K562 (cell line): ENCODE measurements around the gene VPS26A. TPM values are rescaled to one million over a fixed set of nuclear protein-coding genes. Genes with fewer than 3 reads are reported as not detected.

ENCODE experiments used
- CAMTA2 ChIP-seq: fragments of 250-450 bp; sonication (Bioruptor Pico); conservative IDR thresholded peaks from 2 replicates; pipeline ENCODE4 v1.5.1; 2022
- CC2D1A ChIP-seq: fragments of 450-650 bp; IDR thresholded peaks from 2 replicates; pipeline ENCODE4 v1.6.1; 2017; ENCODE audit warnings: mild to moderate bottlenecking
- CREM ChIP-seq: IDR thresholded peaks from 2 replicates; pipeline ENCODE4 v1.6.1; 2014; ENCODE audit warnings: antibody characterized with exemption, low read depth
- FIP1L1 ChIP-seq: fragments of 200-400 bp; formaldehyde crosslinking; IDR thresholded peaks from 2 replicates; pipeline ENCODE4 v1.6.1; 2018; ENCODE audit warnings: mild to moderate bottlenecking, low read depth, low read length; ENCODE audit not compliant: poor library complexity, severe bottlenecking
- HES1 ChIP-seq: fragments of 450-650 bp; IDR thresholded peaks from 2 replicates; pipeline ENCODE4 v1.6.1; 2016; ENCODE audit warnings: low read depth, mild to moderate bottlenecking, moderate library complexity
- HNRNPH1 ChIP-seq: fragments of 200-400 bp; formaldehyde crosslinking; optimal IDR thresholded peaks from 2 replicates; pipeline ENCODE3; 2017; ENCODE audit warnings: low read depth, mild to moderate bottlenecking, low read length, moderate library complexity
- HNRNPLL ChIP-seq: fragments of 200-400 bp; formaldehyde crosslinking; IDR thresholded peaks from 2 replicates; pipeline ENCODE4 v1.6.1; 2017; ENCODE audit warnings: low read length, low read depth, mild to moderate bottlenecking; ENCODE audit not compliant: poor library complexity, severe bottlenecking
- ID3 ChIP-seq, 2 experiments: fragments of 250-450 bp in 1 of 2; fragments of 450-650 bp in 1 of 2; sonication (Bioruptor Pico) in 1 of 2; IDR thresholded peaks; 2 replicates each; pipeline versions ENCODE4 v1.6.1 to v1.8.0; 2016 to 2021; ENCODE audit warnings: mild to moderate bottlenecking in 2 of 2, moderate library complexity in 2 of 2, missing compliant biosample characterization in 1 of 2, missing genetic modification characterization in 1 of 2
- MAFF ChIP-seq: IDR thresholded peaks from 2 replicates; pipeline ENCODE4 v1.6.1; 2012; ENCODE audit warnings: low read length, improper control_type of control experiment
- MEF2D ChIP-seq: conservative IDR thresholded peaks from 2 replicates; pipeline ENCODE4 v1.6.1; 2016; ENCODE audit warnings: low read depth, missing genetic modification characterization, missing compliant biosample characterization
- MTA3 ChIP-seq: fragments of 450-650 bp; formaldehyde crosslinking; IDR thresholded peaks from 2 replicates; pipeline ENCODE4 v1.6.1; 2017; ENCODE audit warnings: mild to moderate bottlenecking, borderline replicate concordance
- OTX1 ChIP-seq: fragments of 450-650 bp; formaldehyde crosslinking; IDR thresholded peaks from 2 replicates; pipeline ENCODE4 v1.4.0; 2022; ENCODE audit warnings: mild to moderate bottlenecking
- PATZ1 ChIP-seq: fragments of 250-450 bp; sonication (Bioruptor Pico); IDR thresholded peaks from 2 replicates; pipeline ENCODE4 v1.5.0; 2020; ENCODE audit warnings: mild to moderate bottlenecking, borderline replicate concordance
- RAD21 ChIP-seq, 2 experiments: fragments of 250-450 bp in 1 of 2; fragments of 450-650 bp in 1 of 2; sonication (Bioruptor Pico) in 1 of 2; formaldehyde crosslinking in 1 of 2; IDR thresholded peaks in 1 of 2; conservative IDR thresholded peaks in 1 of 2; 2 replicates each; pipeline versions ENCODE4 v1.4.0 to v1.8.0; 2020 to 2022; ENCODE audit warnings: mild to moderate bottlenecking in 2 of 2, moderate library complexity in 1 of 2
- RBFOX2 ChIP-seq: fragments of 200-400 bp; formaldehyde crosslinking; IDR thresholded peaks from 2 replicates; pipeline ENCODE4 v1.6.1; 2017; ENCODE audit warnings: low read depth, mild to moderate bottlenecking, low read length, moderate library complexity
- RBM15 ChIP-seq: fragments of 200-400 bp; formaldehyde crosslinking; IDR thresholded peaks from 2 replicates; pipeline ENCODE4 v1.6.1; 2018; ENCODE audit warnings: mild to moderate bottlenecking, low read length, moderate library complexity; ENCODE audit not compliant: insufficient read depth
- RBM39 ChIP-seq: fragments of 200-400 bp; formaldehyde crosslinking; optimal IDR thresholded peaks from 2 replicates; pipeline ENCODE3; 2018; ENCODE audit warnings: low read depth, low read length
- TCF7L2 ChIP-seq: fragments of 150-350 bp; IDR thresholded peaks from 2 replicates; pipeline ENCODE4 v1.6.1; 2016; ENCODE audit warnings: low read depth, mild to moderate bottlenecking, low read length, moderate library complexity
- TEAD1 ChIP-seq, 2 experiments: fragments of 450-650 bp in 1 of 2; sonication (generic) in 1 of 2; formaldehyde crosslinking; IDR thresholded peaks; 2 replicates each; pipeline versions ENCODE4 v1.4.0 to v1.8.0; 2020 to 2022; ENCODE audit warnings: mild to moderate bottlenecking in 2 of 2, missing genetic modification reagents in 1 of 2
- TGIF2 ChIP-seq: sonication (generic); formaldehyde crosslinking; IDR thresholded peaks from 2 replicates; pipeline ENCODE4 v1.8.1; 2022; ENCODE audit warnings: mild to moderate bottlenecking, missing genetic modification reagents, moderate library complexity
- ZEB2 ChIP-seq: fragments of 450-650 bp; IDR thresholded peaks from 2 replicates; pipeline ENCODE4 v1.6.1; 2016
- ZNF124 ChIP-seq: sonication (generic); formaldehyde crosslinking; IDR thresholded peaks from 2 replicates; pipeline ENCODE4 v1.8.1; 2022; ENCODE audit warnings: missing genetic modification reagents
- ZNF134 ChIP-seq: fragments of 250-450 bp; sonication (Bioruptor Pico); conservative IDR thresholded peaks from 2 replicates; pipeline ENCODE4 v1.4.0; 2020
- ZNF584 ChIP-seq: fragments of 200-800 bp; sonication (Bioruptor generic); IDR thresholded peaks from 2 replicates; pipeline ENCODE4 v1.6.1; 2016; ENCODE audit warnings: low read depth, mild to moderate bottlenecking, missing genetic modification characterization, missing compliant biosample characterization
- ZNF668 ChIP-seq: fragments of 250-450 bp; sonication (Bioruptor Pico); IDR thresholded peaks from 2 replicates; pipeline ENCODE4 v1.8.0; 2022; ENCODE audit warnings: mild to moderate bottlenecking, inconsistent platforms
- ZNF780A ChIP-seq: fragments of 250-450 bp; sonication (Bioruptor Pico); IDR thresholded peaks from 2 replicates; pipeline ENCODE4 v1.5.0; 2021; ENCODE audit warnings: mild to moderate bottlenecking
- polyA plus RNA-seq, 8 experiments: library from polyadenylated mRNA; depleted of rRNA in 4 of 8; stranded (reverse) in 5 of 8; unstranded in 3 of 8; fragments of >200 nt; fragmentation: Nextera tagmentation in 2 of 8; fragmentation: Illumina TruSeq in 1 of 8; extraction: Ambion mirVana in 2 of 8; extraction: Trizol in 1 of 8; gene quantifications; 2 replicates each; pipeline versions ENCODE4 v1.2.1 to v1.2.3, GENCODE V29; 2011 to 2014; ENCODE audit warnings: inconsistent platforms in 1 of 8, missing spikeins in 1 of 8
- total RNA-seq, 7 experiments: library from RNA; depleted of rRNA in 6 of 7; stranded (reverse); fragments of >200 nt in 6 of 7; fragmentation: Illumina TruSeq in 2 of 7; extraction: Trizol in 2 of 7; gene quantifications; 2 replicates each; pipeline versions ENCODE4 v1.2.1 to v1.2.3, GENCODE V29; 2011 to 2021; ENCODE audit warnings: low replicate concordance in 1 of 7

Gene VPS26A
- total and polyA plus RNA-seq, 9 of the 15 experiments (the other 6 are each of a cell fraction or from before 2014, with no cell fraction given): 47.1 to 137 (median 69.3) TPM

DNA sequence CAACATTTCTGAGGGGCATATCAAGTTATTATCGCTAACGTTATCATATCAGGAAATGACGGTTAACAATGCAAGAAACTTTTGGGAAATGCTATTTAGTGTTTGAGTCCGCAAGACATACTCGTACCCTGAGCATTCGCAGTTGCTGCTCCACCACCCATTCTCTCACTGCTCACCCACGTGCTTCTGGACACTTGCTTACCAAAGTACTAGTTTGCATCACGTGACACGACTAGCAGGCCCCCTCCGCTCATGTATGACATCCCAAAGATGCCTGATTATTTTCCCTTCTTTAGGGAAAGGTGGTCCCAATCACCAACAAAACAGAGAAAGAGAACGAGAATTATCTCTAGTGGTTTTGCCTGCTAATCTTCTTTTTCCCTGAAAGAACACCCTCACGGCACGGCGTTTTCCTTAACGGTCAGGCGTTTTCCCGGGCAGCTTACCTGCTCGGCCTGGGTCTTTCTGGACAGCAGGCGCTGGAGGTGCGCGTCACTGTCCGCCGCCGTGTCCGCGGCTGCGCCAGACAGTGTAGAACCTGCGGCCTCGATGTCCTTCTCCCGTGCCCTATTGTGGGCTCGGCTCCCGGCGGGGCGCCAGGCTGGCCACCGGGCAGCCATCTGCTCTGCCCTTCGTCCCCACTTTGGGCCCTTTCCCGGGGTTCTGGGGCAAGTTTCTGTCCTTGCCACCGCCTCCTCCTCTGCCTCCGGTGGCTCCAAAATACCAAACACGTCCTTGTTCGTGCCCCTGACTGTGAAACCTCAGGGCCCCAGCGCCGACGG is 56.0 kb downstream of the VPS26A start, which contains the start of gene SUPV3L1 (continued):
- TF ChIP-seq HNRNPLL (peak; percentile 87), TGIF2 (CRISPR knock-in tag) (no peak), PATZ1 (CRISPR knock-in tag) (peak; percentile 31; the same call in 1 of the 2 replicates), TEAD1 (CRISPR knock-in tag; IDR thresholded peaks at IDR 0.05) (peak; percentile 68 to 73), CREM (peak; percentile 99), RBFOX2 (peak; percentile 97), ZNF584 (CRISPR knock-in tag) (peak; percentile 90), HES1 (peak; percentile 48; the same call in 1 of the 2 replicates), MEF2D (tag) (peak; percentile 67; the same call in 1 of the 2 replicates), ZNF134 (CRISPR knock-in tag) (no peak), ZNF124 (CRISPR knock-in tag) (no peak), ZNF780A (CRISPR knock-in tag) (0 out of 2 replicates have a peak, but pooled peaks have one; percentile 18), ID3 (CRISPR knock-in tag; IDR thresholded peaks at IDR 0.05) (no peak), ID3 (tag; IDR thresholded peaks at IDR 0.05) (peak; percentile 81; the same call in 1 of the 2 replicates), TCF7L2 (no peak), CC2D1A (peak; percentile 67; the same call in 1 of the 2 replicates), ZNF668 (peak; percentile 71; the same call in 1 of the 2 replicates), MAFF (no peak), ZEB2 (no peak), FIP1L1 (no peak), HNRNPH1 (no peak), OTX1 (CRISPR knock-in tag) (peak; percentile 15; the same call in 1 of the 2 replicates), RBM15 (no peak), RAD21 (CRISPR knock-in tag; conservative IDR thresholded peaks at IDR 0.05 in 1 of 2, IDR thresholded peaks at IDR 0.05 in 1 of 2) (peak in 1 of 2 experiments; percentile 28; a peak in 2 of 4 replicates), MTA3 (peak; percentile 65; the same call in 1 of the 2 replicates), RBM39 (peak; percentile 46), CAMTA2 (CRISPR knock-in tag) (no peak)
